Activated CD4-positive, alpha-beta T cell treated with anti-CD3 and anti-CD28 coated beads, Interleukin-2, amount 50 U/mL, for 16 hours (primary cell): ENCODE measurements around the gene KRT85.

Experiments used
- DNase-seq: peaks from one replicate; pipeline ENCODE4 v3.0.0-alpha.2; 2020

KRT85 gene

GRCh38 chr12:52323001-52323400, 44.3 kb downstream of the KRT85 start:
- no peak for DNase-seq

DNA sequence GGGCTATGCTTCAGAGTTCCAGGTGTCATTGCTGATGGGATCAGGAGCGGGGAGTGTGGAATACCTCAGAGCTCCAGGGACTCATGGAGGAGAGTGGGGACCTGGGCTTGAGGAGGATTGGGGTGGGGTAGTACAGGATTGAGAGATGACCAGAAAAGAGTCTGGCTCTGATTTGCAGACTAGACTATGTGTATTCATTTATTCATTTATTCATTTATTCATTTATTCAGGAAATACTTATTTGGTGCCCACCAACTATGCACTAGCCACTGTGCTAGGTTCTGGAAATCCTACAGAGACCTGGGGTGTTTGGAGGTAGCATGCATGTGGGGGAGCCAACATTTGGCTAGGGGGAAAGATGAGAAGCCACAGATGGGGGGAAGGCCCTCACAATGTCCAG, 45.2 kb downstream of the KRT85 start:
- no peak for DNase-seq

GRCh38 chr12:52321418-52321817, 45.9 kb downstream of the KRT85 start:
- no peak for DNase-seq

DNA sequence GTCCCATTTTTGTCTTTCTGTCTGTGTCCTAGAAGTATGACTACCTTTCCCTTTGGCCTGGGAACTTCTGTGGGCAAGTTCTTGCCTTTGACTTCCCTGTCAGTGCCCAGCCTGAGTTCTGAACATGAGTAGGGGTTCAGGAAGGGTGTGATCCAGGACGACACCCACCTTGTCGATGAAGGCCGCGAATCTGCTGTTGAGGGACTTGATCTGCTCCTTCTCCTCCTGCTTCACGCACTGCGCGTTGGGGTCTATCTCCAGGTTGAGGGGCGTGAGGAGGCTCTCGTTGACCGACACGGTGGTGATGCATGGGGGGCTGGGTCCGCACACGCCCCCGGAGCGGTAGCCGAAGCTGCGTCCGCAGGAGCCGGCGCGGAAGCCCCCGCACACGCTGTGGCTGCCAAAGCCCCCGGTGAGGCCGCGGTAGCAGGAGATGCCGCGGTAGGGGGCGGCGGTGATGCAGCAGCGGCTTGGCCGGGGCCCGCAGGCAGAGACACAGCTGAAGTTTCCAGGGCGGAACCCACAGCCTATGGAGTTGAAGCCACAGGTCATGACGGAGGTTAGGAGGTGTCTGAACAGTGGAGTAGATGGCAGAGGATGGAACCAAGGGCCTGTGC, 46.4 kb downstream of the KRT85 start, which contains the start of gene KRT83:
KRT83 (minus strand) TSS at position 615 of the 617 bp plus-strand sequence; CDS start at position 552, 63 bp downstream.
- DNase-seq: no peak

DNA sequence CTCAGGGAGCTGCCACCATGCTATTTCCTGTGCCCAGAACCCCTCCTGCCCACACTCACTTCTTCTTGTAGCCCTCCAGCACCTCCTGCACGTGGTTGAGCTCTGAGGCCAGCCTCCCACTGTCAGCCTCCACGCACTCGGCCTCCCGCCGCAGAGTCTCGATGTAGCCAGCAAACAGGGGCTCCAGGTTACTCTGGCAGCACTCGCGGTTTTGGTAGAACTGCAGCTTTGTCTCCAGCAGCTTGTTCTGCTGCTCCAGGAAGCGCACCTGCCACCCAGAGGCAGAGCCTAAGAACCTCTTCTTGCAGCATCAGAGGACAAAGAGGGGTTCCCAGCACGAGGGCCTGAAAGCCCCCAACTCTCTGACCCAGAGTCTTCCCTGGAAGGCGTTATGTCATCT, 48.2 kb downstream of the KRT85 start:
- no peak for DNase-seq

DNA sequence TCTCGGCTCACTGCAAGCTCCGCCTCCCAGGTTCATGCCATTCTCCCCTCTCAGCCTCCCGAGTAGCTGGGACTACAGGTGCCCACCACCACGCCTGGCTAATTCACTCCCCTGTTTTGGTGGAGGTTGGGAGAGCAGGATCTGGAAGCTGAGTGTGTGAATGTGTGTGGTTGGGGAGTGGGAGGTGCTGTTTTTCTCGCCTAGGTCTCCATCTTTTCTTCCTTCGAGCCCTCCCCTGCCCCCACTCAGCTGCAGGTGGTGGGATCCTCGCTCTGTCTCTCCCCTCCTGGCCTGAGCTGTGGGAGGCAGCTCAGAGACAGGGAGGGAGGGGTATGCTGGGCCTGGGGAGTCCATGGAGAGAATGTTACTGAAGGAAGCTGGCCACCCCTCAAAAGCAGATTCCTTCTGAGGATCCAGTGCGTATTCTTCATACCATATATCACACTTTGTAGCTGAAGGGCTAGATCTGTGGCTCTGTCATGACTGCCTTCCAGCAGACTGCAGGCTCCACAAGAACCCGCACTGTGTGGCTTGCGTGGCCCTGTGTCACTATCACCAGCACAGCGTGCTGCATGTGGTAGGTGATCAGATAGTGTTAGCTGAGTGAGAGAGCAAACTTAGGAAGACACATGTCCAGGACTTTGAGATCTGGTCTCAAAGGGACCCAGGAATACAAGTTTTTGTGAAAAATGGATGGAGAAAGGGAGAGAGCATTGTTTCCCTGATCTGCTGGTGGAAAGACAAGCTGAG, 48.9 kb downstream of the KRT85 start:
- no peak for DNase-seq

- DNase-seq: no peak
Observed at GRCh38 chr12:52317468-52318052, 49.7 kb downstream of the KRT85 start.

- DNase-seq: no peak
Observed at GRCh38 chr12:52316701-52317100, 50.6 kb downstream of the KRT85 start.

GRCh38 chr12:52316290-52316689, 51.0 kb downstream of the KRT85 start:
- DNase-seq: no peak

DNA sequence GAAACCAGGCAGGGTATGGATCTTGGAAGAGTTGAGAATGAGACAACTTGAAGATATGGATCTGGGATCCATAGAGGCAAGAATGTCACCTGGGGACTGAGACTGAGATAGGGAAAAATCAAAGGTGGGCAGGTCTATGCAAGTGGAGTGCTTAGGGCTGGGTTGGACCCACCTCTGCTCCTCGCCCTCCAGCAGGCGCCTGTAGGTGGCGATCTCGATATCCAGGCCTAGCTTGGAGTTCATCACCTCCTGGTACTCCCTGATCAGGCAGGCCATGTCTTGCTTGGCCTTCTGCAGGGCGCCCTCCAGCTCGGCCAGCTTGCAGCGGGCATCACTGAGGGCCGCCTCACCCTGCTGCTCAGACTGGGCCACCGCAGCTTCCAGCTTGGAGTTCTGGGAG, 51.6 kb downstream of the KRT85 start:
- DNase-seq: peak; percentile 33

GRCh38 chr12:52314511-52314910, 52.8 kb downstream of the KRT85 start:
- no peak for DNase-seq

GRCh38 chr12:52313926-52314325, 53.4 kb downstream of the KRT85 start:
- no peak for DNase-seq

- no peak for DNase-seq
Observed at GRCh38 chr12:52313461-52313860, 53.8 kb downstream of the KRT85 start.

DNA sequence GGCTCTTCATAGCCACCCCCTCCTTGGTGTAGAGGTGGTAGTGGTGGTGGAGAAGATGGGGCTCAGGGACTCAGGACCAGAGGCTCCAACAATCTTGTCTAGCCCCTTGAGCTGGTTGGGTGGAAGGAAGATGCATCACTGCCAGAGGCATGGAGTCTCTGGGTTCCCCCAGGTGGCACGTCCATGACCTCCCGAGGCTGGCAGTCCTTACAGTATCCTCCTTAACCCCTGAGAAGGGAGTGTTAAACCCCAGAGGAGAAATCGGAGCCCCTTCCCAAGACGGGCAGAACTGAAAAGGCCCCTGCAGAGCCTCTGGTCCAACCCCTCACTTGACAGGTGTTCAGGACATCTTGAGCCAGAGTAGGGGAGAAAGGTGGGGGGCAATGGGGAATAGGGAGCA, 55.2 kb downstream of the KRT85 start:
- no peak for DNase-seq

DNA sequence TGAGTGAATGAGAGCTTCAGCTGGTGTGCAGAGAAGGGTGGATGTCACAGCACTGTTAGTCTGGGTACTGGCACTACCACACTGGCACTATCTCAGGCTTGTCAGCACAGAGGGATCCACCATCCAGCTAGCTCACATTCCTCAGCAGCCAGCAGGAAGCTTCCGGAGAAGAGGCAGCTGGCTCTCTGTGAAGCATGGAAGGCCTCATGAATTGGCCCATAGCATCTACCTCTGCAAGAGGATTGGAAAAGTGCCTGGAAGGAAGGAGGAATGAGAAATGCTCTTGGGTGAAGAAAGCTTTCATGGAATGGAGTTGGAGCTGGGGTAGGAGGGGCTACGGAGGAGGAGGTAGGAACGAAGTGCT, 56.0 kb downstream of the KRT85 start:
- DNase-seq: no peak

DNA sequence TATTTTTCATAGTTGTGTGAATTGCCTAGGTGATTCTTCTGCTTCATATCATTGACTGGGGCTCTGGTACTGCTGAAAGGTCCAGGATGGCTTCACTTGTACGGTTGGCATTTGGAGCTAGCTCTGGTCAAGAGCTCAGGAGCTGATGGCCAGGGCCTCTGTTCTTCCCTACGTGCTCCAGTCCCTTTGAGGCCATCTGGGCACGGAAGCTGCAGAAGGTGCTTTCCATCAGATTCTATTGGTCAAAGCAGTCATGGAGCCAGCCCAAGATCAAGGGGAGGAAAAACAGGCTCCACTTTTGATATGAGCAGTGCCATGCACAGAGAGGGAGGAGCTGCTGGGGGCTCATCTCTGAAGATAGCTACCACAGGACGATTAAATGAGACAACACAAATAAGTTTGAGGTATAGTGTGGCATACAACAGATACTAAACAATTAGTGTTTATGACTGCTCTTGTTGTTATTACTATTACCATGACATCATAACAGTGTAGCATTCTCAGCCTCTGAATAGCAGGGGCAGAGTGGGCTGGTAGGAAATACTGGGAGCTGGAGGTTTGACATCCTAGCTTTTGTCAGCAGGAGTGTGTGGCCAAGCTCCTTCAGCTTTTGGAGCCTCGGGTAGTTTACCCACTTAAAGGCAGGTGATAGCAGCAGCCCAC, 56.5 kb downstream of the KRT85 start:
- no peak for DNase-seq
